ENCODE measurements around the gene CASK.

Gene CASK

DNA sequence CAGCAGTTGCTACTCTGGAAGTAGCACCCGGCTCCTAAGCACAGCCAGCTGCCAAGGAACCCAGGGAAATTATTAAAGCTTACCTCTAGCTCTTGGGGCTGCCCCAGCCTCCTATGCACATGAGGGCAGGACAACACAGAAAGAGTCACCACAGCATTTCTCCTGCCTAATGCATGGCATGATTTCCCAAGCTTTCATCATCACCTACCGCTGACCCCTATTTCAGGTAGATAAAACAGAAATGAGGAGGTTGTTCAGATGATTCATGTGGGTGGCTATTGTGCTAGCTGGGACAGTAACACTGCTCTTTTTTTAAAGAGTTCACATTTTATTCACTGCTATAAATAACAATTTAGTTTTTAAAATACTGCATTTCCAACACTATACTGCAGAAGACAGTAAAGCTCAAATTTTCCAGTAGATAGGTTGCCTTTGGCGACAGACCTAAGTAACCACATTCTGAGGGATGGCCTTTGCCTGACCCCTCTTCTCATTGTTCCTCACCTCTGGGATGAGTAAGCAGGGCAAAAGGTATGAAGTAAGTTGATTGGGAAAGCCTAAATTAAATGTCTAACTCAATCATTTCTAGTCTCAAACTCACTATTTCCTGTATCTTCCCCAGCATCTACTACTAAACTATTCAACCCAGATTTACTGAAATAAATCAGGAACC, 16.7 kb downstream of the CASK start:
- no peak for DNase-seq

- no peak for DNase-seq
These were observed 19.8 kb downstream of the CASK start for GRCh38 chrX:41903544-41903943.

- no peak for DNase-seq
These were observed 23.0 kb downstream of the CASK start for GRCh38 chrX:41900321-41900720.

- DNase-seq: no peak
These were observed 27.5 kb downstream of the CASK start for GRCh38 chrX:41895826-41896225.

GRCh38 chrX:41890026-41890423, 33.3 kb downstream of the CASK start:
- no peak for DNase-seq

DNA sequence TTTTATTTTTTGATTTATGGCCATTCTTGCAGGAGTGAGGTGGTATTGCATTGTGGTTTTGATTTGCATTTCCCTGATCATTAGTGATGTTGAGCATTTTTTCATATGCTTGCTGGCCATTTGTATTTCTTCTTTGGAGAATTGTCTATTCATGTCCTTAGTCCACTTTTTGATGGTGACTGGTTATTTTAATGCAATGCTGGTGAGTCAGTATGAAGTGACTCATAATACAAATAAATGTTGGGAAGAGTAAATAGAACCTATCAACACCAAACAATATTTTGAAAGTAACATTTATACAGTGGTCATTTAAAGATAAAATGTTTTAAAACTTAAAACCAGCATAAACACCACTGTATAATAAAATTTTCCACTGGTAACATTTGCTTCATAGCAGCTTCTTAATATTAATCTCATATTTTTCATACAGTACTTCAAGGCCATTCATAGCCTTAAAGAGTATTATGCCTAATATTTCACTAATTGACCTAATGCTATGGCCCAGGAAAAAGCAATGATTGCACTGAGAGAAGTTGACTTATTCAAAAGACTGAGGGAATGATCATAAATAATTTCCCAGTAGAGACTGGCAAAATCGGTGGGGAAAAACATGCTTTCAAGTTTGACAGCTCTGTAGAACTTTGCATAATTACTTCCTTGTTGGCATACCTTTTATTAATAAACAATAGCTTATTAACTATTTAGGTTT, 33.9 kb downstream of the CASK start:
- DNase-seq: no peak

DNA sequence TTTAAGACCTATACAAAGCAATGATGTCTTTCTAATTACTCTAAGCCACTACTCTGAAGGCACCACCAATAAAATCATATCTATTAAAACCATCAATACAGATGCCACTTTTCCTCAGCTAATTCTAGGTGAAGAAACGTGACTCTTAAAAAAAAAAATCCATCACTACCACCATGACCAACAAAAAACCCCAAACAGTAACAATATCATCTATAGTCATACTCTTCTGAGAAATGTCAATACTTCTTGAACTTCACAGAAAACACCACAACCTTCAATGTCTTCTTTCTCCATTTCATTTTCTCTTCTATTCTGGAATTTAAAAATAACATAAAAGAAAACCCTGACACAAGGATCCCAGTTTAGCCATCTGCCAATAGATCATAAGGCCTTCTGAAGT, 35.7 kb downstream of the CASK start:
- DNase-seq: no peak

- DNase-seq: no peak
These were observed 37.6 kb downstream of the CASK start for GRCh38 chrX:41885724-41886123.

DNA sequence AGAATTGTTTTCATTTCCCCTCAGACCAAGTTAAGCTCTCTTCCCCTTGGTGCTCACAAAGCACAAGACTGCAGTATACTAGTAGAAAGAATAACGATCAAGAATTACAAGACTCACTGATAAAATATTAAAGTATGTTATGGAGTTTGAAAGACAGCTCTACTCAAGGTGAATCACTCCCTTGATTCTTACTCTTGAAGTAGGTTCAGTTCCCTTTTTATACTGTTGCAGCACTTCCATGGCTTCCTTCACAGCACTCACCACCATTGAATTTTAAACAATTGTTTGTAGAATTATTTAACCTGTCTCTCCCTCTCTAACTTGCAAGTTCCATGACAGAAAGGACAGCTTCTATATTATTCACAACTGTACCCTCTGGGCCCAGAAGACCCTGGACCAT, 42.2 kb downstream of the CASK start:
- DNase-seq: no peak

GRCh38 chrX:41877167-41877566, 46.2 kb downstream of the CASK start:
- DNase-seq: no peak

DNA sequence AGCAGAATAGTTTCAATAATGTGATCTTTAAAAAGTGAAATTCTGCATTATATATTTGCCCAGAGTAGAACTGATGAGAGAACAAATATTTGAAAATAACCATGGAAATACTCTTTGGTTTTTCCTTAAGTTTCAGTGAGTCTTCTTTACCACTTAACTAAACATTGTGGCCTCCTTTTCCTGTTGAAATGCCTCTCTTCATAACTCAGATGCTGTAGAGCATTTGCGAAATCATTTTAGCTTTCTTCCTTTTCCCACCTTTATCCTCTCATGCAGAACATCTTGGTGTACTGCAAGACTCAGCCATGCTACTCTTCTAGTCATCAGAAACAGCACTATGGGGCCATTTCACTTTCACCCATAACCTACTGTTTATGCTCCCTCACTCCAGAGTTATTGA, 48.2 kb downstream of the CASK start:
- DNase-seq: no peak

- DNase-seq: no peak
These were observed 52.6 kb downstream of the CASK start for GRCh38 chrX:41870719-41871151.

DNA sequence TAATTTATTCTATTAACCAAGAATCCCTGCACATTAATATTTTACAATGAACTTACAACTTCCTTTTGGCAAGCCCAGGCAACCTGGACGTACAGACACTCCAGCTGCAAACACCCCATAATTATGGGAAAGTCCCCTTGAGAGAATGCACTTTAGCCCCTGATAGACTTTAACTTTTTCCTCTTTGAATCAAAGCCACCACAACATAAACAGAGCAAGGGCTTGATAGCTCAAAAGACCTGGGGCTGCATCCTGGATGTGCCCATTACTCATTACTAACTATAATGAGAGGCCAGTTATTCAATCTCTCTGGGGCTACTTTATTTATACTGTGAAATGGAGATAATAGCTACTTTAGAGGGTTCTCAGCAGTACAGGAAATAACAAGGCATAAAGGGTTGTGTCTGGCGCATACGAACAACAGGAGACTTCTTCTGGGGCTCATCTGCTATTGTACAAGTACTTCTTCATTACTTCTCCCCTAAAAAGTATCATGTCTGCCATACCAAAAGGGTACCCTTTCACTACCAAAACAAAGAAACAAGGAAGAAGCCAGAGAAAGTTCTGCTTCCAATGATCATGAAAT, 54.9 kb downstream of the CASK start:
- no peak for DNase-seq

DNA sequence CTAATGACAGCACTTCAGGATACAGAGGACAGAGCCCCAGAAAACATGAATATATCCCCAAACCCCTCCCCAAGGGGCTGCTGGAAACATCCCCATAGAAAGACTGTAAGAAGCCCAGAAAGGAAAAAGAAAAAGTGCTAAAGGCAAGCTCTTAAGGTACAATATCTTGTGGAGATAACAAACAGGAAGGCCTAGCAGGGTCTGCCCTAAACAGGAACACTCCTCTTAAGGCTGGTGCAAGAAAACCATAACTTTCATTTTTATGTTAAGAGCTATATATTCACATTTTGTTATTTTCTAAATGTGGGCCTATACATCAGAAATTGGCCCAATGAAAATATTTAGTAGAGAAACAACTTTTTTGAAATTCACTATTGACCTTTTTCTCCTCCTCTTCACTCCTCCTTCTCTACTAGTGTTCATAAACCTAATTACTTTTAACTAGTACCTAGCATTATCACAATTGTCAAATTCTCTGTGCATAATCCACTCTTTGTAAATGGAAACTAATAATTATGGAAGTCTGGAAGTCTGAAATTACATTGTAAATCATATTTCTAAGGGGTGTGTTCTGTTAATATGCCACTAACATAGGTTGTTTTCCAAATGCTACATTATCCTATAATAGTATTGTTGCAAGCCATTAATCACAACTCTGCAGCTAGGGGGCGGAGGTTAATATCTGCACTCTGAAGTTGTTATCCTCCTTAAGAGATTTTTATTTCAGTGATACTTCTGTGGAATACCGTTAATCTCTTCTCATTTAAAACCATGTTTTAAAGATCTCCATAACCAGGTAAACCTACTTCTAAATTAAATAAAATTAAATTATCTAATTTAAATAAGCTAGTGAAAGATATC, 59.8 kb downstream of the CASK start:
- DNase-seq: no peak

GRCh38 chrX:41862562-41863184, 60.7 kb downstream of the CASK start:
- no peak for DNase-seq

DNA sequence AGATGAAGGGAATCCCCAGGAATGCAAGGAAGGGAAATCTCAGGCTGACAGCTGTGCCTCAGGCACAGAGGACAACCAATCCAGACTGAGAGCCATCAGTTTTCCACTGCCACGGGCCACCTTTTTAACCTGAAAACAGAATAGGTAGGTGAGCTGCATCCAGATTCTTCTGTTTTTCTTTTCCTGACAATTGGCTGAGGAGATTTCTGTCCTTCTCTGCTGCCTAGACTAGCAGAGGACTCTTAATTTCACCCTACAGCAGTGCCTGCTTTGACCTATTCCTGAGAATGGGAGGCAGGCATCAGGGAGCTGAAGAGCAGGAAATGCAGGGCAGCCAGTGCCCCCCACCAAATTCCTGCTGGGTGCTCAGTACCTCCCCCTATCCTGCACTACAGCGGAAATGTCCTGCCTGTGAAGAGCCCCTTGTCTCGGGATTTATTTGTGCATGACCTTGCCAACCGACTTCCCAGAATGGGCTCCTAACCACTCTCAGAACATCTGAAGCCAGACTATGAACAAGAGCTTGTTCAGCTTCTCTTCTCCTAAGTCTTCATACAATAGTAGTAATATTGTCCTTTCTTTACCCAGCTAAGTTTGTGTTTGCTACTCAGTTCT, 65.1 kb downstream of the CASK start:
- DNase-seq: no peak

DNA sequence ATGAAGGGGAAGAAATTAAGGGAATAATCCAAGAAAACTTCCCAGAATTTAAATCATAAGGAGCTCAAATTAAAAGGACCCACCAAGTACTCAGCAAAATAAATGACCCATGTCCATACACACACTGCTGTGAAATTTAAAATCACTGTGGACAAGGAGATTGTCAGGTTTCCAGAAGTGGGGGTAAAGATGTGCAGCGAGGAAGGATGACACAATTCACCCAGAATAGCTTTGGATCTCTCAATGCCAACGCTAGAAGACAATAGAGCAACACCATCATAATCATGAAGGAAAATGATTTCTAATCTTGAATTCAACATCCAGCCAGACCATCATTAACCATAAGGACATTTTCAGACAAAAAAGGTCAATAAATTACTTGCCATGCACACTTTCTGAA, 65.7 kb downstream of the CASK start:
- DNase-seq: no peak

- no peak for DNase-seq
These were observed 76.6 kb downstream of the CASK start for GRCh38 chrX:41846714-41847113.

GRCh38 chrX:41837270-41837944, 85.9 kb downstream of the CASK start:
- DNase-seq: no peak

- no peak for DNase-seq
These were observed 94.5 kb downstream of the CASK start for GRCh38 chrX:41828826-41829225.

DNA sequence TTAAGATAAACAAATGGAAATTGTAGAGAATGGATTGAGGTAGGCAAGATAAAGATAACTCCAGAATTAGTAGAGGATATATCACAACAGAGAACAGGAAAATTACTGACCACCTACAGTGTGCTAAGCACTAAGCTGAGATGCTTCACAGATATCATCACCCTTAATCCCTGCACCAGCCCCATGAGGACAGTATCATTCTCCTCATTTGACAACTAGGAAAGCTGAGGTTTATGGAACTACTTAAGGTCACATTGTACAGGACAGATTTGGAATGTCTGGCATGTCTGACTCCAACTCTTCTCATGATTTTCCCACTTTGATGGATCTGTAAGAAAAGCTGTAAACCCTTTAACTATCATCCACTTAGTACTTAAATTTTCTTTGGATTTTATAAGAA, 95.5 kb downstream of the CASK start:
- DNase-seq: no peak

DNA sequence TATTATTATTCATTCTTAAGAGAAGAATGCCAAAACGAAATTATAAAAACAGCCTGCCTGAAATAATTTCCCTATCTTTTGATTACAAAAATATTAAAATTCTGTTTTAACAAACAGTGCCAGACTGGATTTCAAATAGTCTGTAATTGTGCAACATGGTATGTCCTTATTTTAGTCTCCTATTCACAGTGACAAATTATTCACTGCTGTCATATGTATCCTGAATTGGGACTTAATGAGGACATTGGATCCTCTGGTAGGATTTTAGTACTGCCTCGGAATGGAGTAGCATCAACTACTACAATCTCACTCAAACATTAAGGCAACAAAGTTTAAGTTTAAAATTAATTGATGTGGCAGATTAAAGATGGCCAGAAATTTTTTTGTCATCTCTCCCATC, 97.6 kb downstream of the CASK start:
- DNase-seq: no peak

All from NK-92 treated with Interleukin-12 subunit alpha and Interleukin-12 subunit beta, amount 100 ng/mL, for 24 hours (cell line).